Stomach (tissue), 9 donors: ENCODE results near the gene VSTM4. TPM values are rescaled to one million over a fixed set of nuclear protein-coding genes. Genes with fewer than 3 reads are reported as not detected.
A peak's percentile ranks its signal among the peaks of the same experiment; 100 is the strongest.

Experiments used
- DNase-seq, 2 donors: peaks; one replicate each; pipeline versions ENCODE4 v3.0.0 to v3.0.0-alpha.2; 2013 to 2019
- H3K27ac ChIP-seq, 5 donors: fragments of 200-600 bp in 4 of 5; sonication (generic) in 4 of 5; one replicate each; pipeline ENCODE4 v1.5.1; 2013 to 2019; ENCODE audit warnings: mild to moderate bottlenecking in 1 of 5, moderate library complexity in 1 of 5
- H3K27me3 ChIP-seq, 3 donors: fragments of 200-600 bp; sonication (generic); one replicate each; pipeline ENCODE4 v1.5.1; 2017 to 2019; ENCODE audit warnings: mixed run types in 1 of 3
- H3K36me3 ChIP-seq, 4 donors: fragments of 200-600 bp; sonication (generic); 1 replicate in 3 of 4; 2 replicates in 1 of 4; pipeline ENCODE4 v1.5.1; 2016 to 2019
- H3K4me1 ChIP-seq, 4 donors: fragments of 200-600 bp; sonication (generic); one replicate each; pipeline ENCODE4 v1.5.1; 2016 to 2019
- H3K4me3 ChIP-seq, 4 donors: fragments of 200-600 bp; sonication (generic) in 3 of 4; one replicate each; pipeline ENCODE4 v1.5.1; 2016 to 2019; ENCODE audit warnings: mild to moderate bottlenecking in 1 of 4
- H3K9me3 ChIP-seq, 4 donors: fragments of 200-600 bp; sonication (generic); one replicate each; pipeline ENCODE4 v1.5.1; 2016 to 2019
- CTCF ChIP-seq, 7 experiments: fragments of 450-650 bp in 4 of 7; fragments of 200-600 bp in 3 of 7; sonication (generic) in 3 of 7; IDR thresholded peaks; one replicate each; pipeline ENCODE4 v1.5.1; 2016 to 2019; ENCODE audit warnings: antibody characterized with exemption in 7 of 7, control low read depth in 2 of 7, mild to moderate bottlenecking in 1 of 7
- EP300 ChIP-seq: sonication (generic); formaldehyde crosslinking; IDR thresholded peaks from one replicate; pipeline ENCODE4 v1.6.1; 2017; ENCODE audit warnings: antibody characterized with exemption
- POLR2A ChIP-seq, 4 donors: fragments of 450-650 bp; IDR thresholded peaks; one replicate each; pipeline ENCODE4 v1.6.1; 2016; ENCODE audit warnings: antibody characterized with exemption in 4 of 4, control low read depth in 2 of 4, mild to moderate bottlenecking in 1 of 4, moderate library complexity in 1 of 4
- POLR2AphosphoS5 ChIP-seq, 3 donors: sonication (generic); formaldehyde crosslinking; IDR thresholded peaks; one replicate each; pipeline ENCODE4 v1.6.1; 2016; ENCODE audit warnings: antibody characterized with exemption in 3 of 3
- WGBS, 5 donors: extraction: QIAGEN DNeasy Blood & Tissue Kit in 3 of 5; methylation state at CpG; one replicate each; pipeline versions ENCODE4 v1.1.5 to v1.1.7; 2013 to 2018; 5-methylcytosine and 5-hydroxymethylcytosine counted together
- intact Hi-C: fragments of 100-400 bp; cut with DNase I; formaldehyde crosslinking; loops from one replicate; pipeline ENCODE4 v1.15.1; 2023; ENCODE audit warnings: low total_unique reads
- polyA plus RNA-seq, 3 donors: library from polyadenylated mRNA; stranded (reverse); fragments of 200-250 nt; gene quantifications; one replicate each; pipeline ENCODE4 v1.2.3, GENCODE V29; 2013
- total RNA-seq, 5 donors: library from RNA; depleted of rRNA; stranded (reverse); fragments of >200 nt; gene quantifications; one replicate each; pipeline versions ENCODE4 v1.1.0 to v1.2.3, GENCODE V29; 2014 to 2016
- donor health status: healthy with polysubstance abuse.
- donor health status: Bipolar disorder and iron deficiency.
- donor health status: healthy.

The VSTM4 gene
- total and polyA plus RNA-seq, 8 donors = 0.58 to 23.1 (median 3.0) TPM

- H3K36me3 ChIP-seq = no peaks in the 10 kb centered on the region
- no peak for TF ChIP-seq EP300
- TF ChIP-seq CTCF (IDR thresholded peaks at IDR 0.05) = no peak
- no peak for TF ChIP-seq POLR2A (IDR thresholded peaks at IDR 0.05)
- no peak for TF ChIP-seq POLR2AphosphoS5 (IDR thresholded peaks at IDR 0.05)
- no peaks in the 10 kb centered on the region for H3K9me3 ChIP-seq
- intact Hi-C loops = no loop called here
- peaks cover 0 to 41% (median 16%) of the 10 kb centered on the region in 4 donors for H3K4me1 ChIP-seq
- peak overlapping the region in 2 of 5 donors; percentile 70 to 80 for H3K27ac ChIP-seq
- peaks cover 0 to 29% (median 4%) of the 10 kb centered on the region in 3 donors for H3K27me3 ChIP-seq
- H3K4me3 ChIP-seq = peak overlapping the region in 3 of 4 donors; percentile 52 to 61 (median 55)
- 76 to 88% (median 80%) methylated on average over 9 to 14 of the region's 14 CpGs for WGBS, 5 donors
- DNase-seq = no peak
Measured at GRCh38 chr10:49115796-49116508, 630 bp upstream of the VSTM4 start.

- intact Hi-C loops = no loop called here
- H3K27ac ChIP-seq = peak overlapping the region; percentile 52 to 88 (median 71)
- H3K4me3 ChIP-seq = peak overlapping the region; percentile 49 to 61 (median 54)
- H3K9me3 ChIP-seq = no peaks in the 10 kb centered on the region
- H3K36me3 ChIP-seq = no peaks in the 10 kb centered on the region
- WGBS, 5 donors = 28 to 39% (median 38%) methylated on average over 9 of the region's 9 CpGs
- H3K27me3 ChIP-seq = peaks cover 0 to 31% (median 4%) of the 10 kb centered on the region in 3 donors
- no peak for DNase-seq
- no peak for TF ChIP-seq POLR2AphosphoS5 (IDR thresholded peaks at IDR 0.05)
- no peak for TF ChIP-seq POLR2A (IDR thresholded peaks at IDR 0.05)
- no peak for TF ChIP-seq CTCF (IDR thresholded peaks at IDR 0.05)
- TF ChIP-seq EP300 = no peak
- peaks cover 0 to 54% (median 23%) of the 10 kb centered on the region in 4 donors for H3K4me1 ChIP-seq
Measured at GRCh38 chr10:49114718-49115014, 656 bp downstream of the VSTM4 start.

- TF ChIP-seq POLR2A (IDR thresholded peaks at IDR 0.05) (no peak), EP300 (no peak), CTCF (IDR thresholded peaks at IDR 0.05) (no peak), POLR2AphosphoS5 (IDR thresholded peaks at IDR 0.05) (no peak)
- peaks cover 0 to 31% (median 4%) of the 10 kb centered on the region in 3 donors for H3K27me3 ChIP-seq
- H3K4me1 ChIP-seq = peaks cover 0 to 63% (median 28%) of the 10 kb centered on the region in 4 donors
- H3K9me3 ChIP-seq = no peaks in the 10 kb centered on the region
- H3K27ac ChIP-seq = peak overlapping the region in 2 of 5 donors; percentile 80 to 88
- DNase-seq = no peak
- 47 to 68% (median 59%) methylated on average over 2 to 3 of the region's 3 CpGs for WGBS, 5 donors
- H3K36me3 ChIP-seq = no peaks in the 10 kb centered on the region
- H3K4me3 ChIP-seq = peak overlapping the region in 1 of 4 donors; percentile 49
- intact Hi-C loops = no loop called here
Measured at GRCh38 chr10:49113741-49114141, 1.6 kb downstream of the VSTM4 start.

GRCh38 chr10:49112851-49113250, 2.5 kb downstream of the VSTM4 start:
- intact Hi-C loops = no loop called here
- Histone ChIP-seq H3K36me3 (no peaks in the 10 kb centered on the region), H3K4me1 (peaks cover 0 to 65% (median 28%) of the 10 kb centered on the region in 4 donors), H3K27ac (peak overlapping the region in 2 of 5 donors; percentile 8 to 88), H3K9me3 (no peaks in the 10 kb centered on the region), H3K4me3 (no peak overlapping the region), H3K27me3 (peaks cover 0 to 31% (median 4%) of the 10 kb centered on the region in 3 donors)
- DNase-seq = no peak
- TF ChIP-seq POLR2A (IDR thresholded peaks at IDR 0.05) (no peak), CTCF (IDR thresholded peaks at IDR 0.05) (no peak), EP300 (no peak)
- 34 to 51% (median 42%) methylated on average over 3 of the region's 3 CpGs for WGBS, 5 donors
